GM21515 (cell line): ENCODE data around the gene ANAPC4.
A peak's percentile ranks its signal among the peaks of the same experiment; 100 is the strongest.

ENCODE experiments used
- ATAC-seq: cut with Tn5 transposase; IDR thresholded peaks from one replicate; pipeline ENCODE4 v1.9.1; 2021; ENCODE audit not compliant: unreplicated experiment

ANAPC4 gene

DNA sequence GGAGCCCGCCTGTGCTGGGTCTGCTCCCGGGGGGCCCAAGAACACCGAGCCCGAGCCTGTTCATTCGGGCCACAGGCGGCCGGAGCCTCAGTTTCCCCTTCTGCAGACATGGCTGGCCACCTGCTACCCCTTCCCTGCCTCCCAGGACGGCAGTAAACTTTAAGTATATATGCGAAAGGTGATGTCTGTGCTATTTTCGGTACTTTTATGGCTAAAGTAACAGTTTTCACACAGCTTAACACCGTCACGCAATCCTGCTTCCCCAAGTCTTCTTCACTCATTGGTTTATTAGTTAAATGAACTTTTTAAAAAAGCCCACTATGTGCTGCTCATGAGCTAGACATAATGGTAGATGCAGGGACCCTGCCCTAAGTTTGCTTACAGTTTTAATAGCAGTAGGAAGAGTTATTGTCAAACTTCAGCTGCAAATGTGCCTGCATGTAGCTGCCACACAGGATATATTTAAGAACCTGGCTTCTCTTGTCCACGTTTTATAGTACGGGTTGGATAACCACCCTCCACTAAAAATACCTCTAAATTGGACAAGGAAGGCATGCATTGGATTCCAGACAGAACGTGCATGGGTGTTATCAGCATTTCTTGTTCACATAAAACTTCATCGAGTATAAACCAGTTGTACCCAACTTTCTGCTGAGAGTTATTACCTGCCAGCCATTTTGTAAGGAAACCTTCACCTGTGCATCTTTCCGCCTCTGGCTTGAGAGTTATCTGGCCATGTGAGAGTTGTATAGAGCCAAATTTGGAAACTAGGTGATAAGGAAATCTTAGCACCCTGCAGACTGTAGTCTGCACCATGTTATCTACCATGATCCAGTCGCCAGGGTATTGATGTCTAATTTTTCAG, 741 bp downstream of the ANAPC4 start:
- peak; percentile 11 for ATAC-seq

DNA sequence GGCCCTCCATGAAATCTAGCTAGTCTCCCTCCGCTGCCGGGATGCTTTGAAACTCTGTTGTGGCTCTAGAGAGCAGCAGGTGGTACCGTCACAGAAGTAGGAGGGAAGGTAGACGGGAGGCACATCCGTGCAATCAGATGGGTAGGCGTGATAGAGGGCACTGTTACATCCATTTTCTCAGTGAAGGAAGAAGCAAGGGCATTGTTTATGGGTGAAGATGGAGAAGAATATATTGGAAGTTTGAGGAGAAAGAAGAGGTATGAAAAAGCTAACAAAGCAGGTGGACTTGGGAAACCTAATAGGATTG, 1.3 kb downstream of the ANAPC4 start:
- ATAC-seq = no peak

DNA sequence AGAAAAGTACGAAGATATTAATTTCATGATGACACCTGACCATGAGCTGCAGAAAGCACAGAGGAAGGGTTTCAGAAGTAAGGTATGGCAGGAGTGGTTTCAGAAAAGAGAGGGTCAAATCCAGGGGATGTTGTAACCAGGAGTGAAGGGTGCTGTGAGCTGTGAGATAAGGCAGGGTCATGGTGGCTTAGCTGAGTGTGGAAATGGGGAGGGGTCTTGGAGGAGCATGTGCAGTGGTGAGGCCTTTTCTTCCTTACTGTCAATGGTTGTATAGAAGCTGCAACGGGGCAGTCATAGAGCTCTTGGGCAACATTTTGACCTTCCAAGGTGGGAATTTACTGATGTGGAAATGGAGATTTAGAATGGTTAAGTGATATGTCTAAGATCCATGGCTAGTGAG, 2.5 kb downstream of the ANAPC4 start:
- no peak for ATAC-seq

DNA sequence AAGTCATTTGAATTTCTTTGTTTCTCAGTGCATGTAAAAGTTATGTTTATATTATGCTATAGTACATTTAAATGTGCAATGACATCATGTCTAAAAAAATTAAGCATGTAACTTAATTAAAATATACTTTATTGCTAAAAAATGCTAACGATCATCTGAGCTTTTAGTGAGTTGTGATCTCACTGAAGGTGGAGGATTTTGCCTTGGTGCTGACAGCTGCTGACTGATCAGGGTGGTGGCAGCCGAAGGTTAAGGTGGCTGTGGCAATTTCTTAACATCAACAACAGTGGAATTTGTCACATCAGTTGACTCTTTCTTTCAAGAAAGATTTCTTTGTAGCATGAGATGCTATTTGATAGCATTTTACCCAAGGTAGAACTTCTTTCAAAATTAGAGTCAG, 6.6 kb downstream of the ANAPC4 start:
- no peak for ATAC-seq

DNA sequence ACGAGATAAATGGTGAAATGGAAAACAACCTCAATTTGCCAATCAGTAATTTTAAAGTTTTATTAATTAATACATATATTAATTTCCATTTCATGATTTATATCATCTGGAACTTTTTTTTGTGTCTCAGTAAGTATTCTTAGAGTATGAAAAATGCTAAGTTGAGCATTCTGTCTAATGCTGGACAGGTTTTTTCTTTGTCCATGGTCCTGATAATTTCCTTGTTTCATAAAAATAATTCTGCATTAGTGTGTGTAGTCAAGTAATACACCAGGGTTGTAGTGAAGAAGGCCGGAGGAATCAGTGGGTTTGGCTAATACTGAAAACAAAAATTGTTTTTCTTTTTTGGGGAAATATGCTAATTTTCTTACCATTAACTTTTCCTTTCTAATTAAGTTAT, 9.9 kb downstream of the ANAPC4 start:
- ATAC-seq = no peak

DNA sequence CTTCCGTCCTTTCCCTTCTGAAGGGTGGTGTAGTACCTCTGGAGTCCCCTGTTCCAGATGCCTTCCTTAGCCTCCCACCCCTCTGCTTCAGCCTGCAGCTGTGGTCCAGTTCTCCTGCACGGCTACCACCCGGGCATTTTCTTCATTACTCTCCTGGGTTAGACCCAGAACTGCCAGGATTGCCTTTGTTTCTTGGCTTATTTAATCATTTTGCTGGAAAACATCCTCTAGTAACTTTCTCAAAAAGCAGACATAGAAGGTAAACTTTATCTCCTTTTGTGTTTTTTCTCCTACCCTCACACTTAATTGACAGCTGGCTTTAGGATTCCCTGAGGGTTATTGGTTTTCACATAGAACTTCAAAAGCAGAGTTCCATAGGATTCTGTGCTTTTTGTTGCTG, 20.2 kb downstream of the ANAPC4 start:
- ATAC-seq = no peak

DNA sequence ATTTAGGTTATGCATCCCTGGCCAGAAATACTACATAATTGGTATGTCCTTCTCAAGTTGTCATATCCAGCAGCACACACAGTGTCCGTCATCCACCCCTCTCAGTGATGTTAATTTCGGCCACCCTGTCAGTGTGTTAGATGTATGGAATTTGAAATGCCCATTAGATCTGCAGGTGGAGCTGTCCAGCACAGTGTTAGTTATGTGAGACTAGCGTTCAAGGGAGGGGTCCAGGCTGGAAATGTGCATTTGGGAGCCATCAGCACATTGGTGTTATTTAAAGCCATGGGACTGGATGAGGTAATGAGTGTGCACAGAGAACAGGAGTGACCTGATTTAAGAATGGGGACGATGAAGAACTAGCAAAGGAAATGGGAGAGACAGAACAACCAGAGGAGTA, 22.4 kb downstream of the ANAPC4 start:
- no peak for ATAC-seq

DNA sequence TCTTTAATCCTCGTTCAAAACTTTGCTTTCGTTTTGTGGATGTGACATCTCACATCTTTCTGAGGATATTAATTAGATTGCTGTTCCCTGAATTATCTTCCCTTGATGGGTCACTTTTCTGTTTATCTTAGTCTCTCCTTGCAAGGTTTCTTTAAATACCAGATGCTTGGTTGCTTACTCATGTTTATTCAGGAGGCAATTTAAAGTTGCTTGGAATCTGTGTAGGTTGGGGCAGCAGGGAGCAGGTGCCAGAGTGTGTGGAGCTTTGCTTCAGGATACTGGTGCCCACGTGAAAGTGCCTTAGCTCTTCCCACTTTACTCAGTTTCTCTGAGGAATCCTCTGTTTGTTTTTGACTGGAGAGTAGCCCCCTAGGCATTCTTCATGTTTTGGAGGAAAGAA, 24.0 kb downstream of the ANAPC4 start:
- ATAC-seq = no peak

DNA sequence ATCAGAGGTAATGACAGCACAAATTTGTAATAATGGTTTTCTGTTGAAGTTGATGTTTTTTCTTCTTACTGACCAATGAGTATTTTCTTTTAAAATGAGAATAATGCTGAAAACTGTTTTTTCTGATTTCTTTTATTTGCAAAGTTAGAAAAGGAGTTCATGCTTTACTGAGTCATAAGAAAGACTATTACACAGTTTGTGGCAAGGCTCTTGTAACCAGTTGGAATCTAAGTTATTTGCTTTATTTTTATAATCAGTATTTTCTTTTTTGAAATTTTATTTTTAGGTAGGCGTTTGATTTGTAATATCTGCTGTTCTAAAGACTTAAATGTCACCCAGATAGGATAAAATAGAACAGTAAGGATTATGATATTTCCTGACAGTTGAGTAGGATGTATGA, 25.5 kb downstream of the ANAPC4 start:
- no peak for ATAC-seq

DNA sequence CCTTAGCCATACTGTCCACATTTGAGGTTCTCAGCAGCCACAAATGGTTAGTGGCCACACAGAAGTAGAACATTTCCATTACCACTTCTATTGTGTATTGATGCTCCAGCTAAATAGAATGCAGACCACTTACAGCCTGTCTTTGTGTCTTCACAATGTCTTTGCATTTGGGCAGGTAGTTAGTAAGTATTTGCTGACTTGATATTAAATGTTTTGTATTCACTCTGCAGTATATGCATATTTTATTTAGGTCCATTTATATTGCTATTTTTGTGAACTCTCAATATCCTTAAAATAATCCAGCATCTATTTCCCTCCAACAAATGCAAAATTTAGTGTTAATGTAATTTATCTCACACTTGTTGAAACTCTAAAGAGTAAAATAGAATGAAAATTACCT, 26.6 kb downstream of the ANAPC4 start:
- ATAC-seq = no peak

DNA sequence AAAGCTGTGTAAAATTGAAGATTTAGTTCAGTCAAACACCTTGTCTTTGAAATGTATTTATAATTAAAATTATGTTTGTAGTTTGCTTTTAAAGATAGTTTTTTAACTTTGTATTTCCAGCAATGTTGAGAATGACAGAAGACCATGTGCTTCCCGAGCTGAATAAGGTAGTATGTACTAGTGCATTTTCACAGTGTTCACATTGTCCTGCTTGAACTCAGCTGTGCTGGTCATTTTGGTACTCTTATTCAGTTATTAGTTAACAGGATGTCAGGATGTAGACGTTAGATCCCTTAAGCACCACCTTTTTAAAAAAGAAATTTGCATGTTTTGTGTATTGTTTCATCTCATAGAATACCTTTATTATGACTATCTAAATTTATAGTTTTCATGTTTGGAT, 28.4 kb downstream of the ANAPC4 start:
- ATAC-seq = no peak

DNA sequence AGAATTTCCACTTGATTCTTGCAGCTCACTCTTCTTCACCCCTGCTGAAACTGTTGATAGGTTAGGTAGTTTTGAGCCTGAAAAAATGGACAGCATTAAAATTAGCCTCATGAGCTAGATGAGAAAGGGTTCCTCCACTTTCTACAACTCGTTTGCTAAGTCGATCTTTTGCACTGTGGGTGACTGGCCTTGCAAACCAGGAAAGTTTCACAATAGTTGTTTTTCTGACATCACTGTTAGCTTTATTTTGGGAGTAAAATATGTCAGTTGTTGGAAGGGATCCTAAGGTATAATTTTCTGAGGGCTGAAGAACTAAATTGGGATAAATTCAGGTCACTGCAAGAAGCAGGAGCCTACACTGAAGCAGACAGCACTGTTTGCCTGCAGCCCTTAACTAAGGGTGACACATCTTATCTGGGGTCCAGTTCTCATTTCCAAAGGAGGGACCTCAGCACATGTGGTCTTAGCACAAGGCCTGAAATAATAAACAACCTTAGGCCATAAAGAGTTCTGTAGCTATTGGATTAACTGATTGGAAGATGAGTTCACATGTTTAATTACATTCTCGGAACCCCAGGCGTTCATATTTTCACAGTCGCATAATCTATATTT, 29.1 kb downstream of the ANAPC4 start:
- ATAC-seq = no peak

DNA sequence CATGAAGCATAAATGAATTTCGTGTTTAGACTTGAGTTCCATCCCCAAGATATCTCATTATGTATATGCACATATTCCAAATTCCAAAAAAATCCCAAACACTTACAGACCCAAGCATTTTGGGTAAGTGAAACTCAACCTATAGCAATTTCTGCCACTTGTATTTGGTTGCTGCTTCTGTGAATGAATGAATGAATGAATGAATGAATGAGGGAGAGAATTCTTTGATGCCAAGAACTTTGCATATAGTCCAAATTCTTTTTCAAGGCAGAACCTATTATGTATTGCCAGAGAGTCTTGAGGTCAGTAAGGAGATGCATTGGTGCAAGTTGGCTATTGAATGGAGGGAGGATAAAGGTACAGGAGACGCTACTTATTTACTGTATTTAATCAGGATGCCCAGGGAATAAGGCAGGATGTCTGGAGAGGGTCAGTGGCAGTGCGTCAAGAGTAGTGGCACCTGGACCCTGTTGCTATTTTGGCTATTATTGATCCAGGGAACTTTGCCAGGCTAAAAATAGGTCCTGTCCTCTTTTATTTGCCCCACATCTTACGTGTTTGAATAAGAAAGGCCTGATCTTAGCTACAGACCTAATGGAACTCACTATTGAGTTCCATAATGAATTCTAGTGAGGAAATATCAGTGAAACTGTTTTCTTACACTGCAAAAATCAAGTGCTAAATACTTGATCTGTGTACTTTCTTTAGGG, 33.9 kb downstream of the ANAPC4 start:
- no peak for ATAC-seq

DNA sequence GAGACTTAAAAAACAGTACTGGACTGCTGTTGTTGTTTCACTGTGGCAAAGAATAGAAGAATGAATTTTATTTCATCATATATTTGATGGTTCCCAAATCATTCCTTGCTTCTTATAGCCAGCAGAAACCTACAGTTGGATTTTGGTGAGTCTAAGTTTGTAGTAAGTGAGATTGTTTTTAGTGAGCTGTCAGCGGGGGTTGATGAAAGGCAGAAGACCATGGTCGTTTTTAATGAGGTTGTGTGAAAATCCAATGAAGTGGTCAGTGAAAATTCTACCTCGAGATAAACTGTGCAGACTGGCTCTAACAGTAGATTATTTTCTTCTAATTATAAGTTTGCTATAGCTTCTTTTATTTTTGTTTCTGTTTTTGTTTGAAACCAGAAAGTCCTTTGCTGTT, 36.2 kb downstream of the ANAPC4 start:
- no peak for ATAC-seq

DNA sequence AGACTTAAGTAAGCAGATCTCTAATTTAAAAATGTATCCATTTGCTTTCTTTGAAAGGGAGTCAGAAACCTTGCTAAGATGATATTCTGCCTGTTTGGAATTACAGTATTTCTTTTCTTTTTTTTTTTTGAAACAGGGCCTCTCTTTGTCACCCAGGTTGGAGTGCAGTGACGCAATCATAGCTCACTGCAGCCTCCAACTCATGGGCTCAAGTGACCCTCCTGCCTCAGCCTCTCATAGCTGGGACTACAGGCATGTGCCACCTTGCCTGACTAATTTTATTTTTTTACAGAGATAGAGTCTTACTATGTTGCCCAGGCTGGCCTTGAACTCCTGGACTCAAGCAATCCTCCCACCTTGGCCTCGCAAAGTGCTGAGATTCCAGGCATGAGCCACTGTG, 40.0 kb downstream of the ANAPC4 start:
- no peak for ATAC-seq

DNA sequence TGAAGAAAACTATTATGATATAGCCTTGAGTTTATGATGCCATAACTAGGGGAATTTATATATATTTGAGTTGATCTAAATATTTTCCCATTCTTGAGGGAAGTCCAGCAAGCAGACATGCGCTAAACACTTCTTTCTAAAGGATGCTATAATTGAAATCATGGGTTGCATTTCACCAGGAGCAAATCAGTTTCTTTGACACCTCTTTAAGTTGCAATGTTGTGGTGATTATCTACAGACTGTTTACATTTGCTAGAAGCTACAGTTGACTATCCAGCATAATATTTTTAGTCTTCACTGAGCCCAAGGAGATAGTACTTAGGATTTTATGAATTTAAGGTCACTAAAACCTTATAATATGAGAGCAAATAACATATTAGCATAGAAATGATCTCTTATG, 43.9 kb downstream of the ANAPC4 start:
- ATAC-seq = no peak

DNA sequence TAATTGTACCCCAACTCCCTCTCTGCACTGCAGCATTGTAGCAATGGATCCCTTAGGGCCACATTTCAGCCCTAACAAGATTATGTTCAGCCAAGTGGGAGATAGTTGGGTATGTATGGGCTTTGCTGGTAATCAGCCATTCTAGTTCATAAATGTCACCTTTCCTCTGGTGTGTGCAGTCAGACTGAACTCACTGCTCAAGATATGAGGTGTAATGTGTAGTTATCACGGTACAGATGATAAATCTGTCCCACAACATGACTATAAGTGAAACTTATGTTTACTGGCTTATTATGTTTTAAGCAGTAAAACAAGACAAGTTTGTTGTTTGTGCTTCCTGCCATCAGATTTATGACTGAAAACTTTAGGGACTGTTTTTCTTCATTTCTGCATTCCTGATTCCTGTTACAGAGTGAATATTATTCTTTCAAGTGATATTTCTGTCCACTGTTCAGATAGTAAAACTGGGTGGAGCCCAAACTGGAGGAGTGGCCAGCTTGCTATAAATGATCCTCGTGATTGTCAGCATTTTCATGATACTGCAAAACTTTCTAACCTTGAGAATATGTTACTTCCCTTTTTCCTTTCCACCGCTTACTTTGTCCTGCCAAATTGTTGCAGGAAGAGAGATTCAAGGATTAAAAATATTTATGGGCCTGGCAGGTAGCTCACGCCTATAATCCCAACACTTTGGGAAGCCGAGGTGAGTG, 44.9 kb downstream of the ANAPC4 start:
- no peak for ATAC-seq

DNA sequence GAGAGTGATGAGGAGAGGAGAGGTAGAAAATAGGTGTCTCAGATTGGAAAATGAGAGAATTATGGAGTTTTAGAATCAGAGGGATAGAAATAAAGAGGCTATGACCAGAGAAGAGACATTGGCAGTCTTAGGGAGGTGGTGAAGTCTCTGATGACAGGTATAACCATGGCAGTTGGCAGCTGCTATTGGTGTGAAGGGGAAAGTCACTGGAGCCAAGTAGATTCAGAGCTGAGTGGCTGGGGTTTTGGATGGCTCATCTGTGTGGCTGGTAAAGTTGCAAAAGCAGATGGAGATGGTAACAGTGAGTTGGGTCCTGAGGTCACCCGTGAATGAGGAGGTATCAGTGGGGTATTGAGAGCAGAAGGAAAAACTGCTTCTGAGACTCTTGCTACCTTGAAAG, 46.5 kb downstream of the ANAPC4 start:
- no peak for ATAC-seq

DNA sequence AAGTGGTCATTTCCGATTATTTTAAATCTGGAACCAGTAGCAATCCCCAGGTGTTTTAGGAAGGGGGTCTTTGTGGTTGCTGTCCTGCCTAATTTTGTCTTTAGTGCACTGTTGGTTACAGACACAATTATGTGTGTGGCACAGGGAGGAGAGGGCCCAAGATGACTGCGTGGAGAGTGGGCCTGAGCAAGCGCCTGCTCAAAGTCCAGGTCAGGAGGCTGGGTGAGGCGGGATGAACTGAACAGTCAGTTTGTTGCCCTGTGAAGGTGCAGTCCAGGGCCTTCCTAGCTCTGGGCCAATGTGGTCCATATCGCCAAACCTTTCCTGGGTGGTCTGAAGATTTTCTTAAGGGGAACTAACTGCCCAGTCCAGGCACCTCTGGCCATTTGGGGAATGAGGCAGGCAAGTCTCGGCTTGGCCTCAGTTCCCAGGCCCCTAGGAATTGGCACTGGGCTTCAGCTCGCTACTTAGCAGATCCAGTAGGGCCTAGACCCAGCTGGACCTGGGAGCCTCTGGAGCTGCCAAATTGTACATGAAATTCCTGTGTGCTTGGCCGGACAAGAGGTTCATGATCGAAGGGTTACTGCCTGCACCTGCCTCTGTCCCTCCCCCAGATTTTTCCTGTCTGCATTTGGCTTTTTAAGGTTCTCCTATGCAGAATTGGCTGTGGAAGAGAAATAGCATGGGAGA, 47.6 kb downstream of the ANAPC4 start:
- no peak for ATAC-seq

DNA sequence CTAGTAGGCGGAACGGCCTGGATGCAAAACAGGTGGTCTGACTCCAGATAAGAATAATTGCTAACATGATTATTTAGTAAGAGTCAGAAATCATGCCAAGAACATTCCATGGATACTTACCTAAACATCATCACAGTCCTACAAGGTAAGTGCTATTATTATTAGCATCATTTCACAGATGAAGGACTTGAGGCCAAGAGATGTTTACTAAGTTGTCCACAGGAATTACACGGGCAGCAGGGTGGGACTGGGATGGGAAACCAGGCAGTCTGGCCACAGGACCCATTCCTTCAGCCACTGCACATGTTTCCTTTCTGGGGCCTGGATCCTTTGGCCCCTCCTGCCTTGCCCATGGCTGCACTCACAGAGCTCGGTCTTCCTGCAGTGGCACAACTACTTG, 48.3 kb downstream of the ANAPC4 start:
- no peak for ATAC-seq

DNA sequence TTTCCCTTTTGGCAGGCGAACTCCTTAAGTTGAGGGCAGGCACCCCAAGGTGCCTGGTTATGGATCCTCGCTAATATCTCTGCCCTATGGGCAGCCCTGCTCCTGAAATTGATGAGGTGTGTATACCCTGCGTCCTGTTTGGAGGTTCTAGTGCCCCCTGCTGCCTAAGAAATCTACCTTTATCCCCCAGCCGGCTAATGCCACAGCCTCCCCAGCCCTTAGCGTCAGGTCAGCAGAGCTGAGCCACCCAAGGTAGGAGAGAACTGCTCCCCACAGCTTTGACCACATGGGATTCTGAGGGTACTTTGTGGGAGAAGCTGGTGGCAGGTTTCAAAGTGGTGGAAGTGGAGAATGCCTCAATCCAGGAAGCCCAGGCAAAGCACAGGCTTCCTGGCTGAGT, 50.8 kb downstream of the ANAPC4 start:
- no peak for ATAC-seq
